Measurements from ENCODE around the gene CYB5R2.
"Not testable (repeated sequence)": the region's sequence is repeated elsewhere in the genome, so short reads cannot be mapped to it uniquely, and the experiment has no call there.

CYB5R2 gene

DNA sequence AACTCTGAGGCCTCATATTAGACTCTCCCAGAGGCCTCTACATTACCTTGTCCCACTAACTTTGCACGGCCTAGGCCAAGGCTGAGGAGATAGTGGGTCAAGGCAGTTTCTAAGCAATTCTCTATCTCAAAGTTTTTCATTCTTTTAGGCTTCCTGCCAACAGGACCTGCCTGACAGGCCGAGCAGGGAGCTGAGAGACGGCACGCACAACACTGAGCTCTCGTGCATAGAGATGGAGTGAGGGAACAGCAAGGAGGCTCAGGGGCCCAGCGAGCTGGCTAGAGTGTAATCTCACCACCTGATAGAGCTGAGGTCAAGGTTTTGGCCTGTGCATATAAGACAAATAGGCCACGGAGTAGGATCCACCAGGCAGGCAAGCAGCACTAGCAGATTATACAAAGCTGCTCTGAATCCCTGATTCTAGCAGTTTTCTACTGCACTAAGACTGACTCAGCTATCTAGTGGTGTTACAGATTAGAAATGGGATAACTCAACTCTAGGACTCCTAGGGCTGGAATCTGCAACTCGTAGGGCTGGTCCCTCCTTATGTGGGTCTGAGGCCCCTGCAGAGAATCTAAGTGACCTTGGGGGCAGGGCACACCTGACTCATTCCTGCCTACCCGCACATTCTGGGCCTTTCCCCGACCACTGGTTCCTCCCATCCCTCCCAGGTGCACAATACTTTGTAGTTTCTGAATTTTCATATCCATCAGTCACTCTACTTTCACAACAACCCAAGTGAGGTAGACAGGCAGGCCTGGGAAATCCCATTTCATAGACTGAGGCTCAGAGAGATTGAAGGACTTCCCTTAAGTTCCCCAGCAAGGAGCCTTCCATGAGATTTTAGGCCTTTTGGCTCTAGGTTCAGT, 1.7 kb downstream of the CYB5R2 start:
- Histone ChIP-seq H3K4me3 (no peak overlapping the region), H3K27ac (peak overlapping the region in 16 of 21 experiments; percentile 6 to 89 (median 32))

DNA sequence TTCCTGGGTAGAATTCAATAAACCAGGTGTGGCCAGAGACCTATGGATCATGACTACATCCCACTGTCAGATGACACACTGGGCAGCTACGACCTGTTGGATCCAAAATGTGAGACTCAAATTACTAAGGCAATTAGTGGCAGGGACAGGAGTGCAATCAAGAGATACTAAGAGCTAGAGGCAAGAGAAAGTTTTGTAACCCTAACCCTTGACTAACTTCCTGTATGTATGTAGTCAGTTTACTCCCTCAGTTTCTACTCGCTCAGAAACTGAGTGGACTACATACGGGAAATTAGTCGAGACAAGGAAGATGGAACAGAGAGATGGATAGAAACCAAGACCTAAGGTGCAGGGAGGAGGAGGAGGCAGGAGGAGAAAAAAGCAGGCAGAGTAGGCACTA, 2.7 kb downstream of the CYB5R2 start:
- H3K27ac ChIP-seq: peak overlapping the region in 12 of 21 experiments; percentile 11 to 89 (median 40)
- H3K4me3 ChIP-seq: no peak overlapping the region

DNA sequence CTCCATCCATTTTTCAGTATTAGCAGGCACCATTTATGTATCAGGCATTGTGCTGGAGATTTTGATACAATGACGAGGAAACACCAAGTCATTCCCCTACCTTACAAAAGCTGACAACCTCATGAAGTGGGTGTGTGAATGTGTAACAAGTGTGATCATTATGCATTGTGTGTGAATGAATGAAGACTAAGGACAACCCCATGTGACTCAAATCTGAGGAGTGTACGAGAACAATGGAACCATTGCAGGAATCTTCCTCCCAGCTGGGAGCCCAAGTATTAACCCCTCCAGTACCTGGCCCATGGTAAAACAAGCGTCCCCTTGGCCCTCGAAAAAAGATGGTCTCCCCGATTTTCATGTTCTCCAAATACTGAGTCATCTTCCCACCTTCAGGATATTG, 4.4 kb downstream of the CYB5R2 start:
- Histone ChIP-seq H3K4me3 (no peak overlapping the region), H3K27ac (peak overlapping the region in 4 of 21 experiments; percentile 27 to 70 (median 42))

DNA sequence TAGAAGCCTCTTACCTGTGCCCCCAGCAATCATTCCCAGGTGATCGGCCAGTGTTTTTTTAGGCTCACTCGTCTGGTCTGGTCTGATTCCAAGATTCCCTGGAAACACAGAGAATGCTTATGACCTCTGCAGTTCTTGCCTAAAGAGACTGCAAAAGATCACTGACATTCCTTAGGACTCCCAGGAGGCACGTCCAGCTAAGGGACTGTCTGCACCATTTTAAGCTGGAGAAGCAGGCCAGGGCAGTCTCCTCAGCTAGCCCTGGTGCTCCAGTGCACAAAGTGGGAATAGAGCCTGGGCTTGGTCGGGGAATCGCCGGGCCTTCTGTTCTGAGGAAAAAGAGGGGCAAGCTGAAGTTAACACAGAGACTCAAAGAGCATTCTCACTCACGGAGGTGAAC, 4.8 kb downstream of the CYB5R2 start:
- Histone ChIP-seq H3K4me3 (no peak overlapping the region), H3K27ac (peak overlapping the region in 5 of 21 experiments; percentile 5 to 56 (median 27))

DNA sequence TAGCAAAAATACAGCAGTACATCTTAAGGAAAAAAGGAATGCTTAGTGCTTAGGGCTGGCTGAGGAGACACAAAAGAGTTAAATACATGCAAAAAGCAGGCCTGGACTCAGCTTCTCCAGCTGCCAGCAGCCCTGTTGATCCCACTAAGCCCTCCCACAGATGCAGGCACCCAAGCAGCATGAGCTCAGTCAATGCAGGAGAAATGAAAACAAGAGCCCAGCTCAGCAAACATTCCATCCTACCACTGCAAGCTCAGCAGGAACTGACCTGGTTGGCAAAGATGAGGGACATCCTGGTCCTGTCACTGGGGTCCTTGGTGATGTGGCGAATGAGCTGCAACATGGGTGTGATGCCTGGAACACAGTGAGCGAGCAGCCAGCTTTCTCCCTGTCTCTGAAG, 5.8 kb downstream of the CYB5R2 start:
- Histone ChIP-seq H3K4me3 (no peak overlapping the region), H3K27ac (no peak overlapping the region)

DNA sequence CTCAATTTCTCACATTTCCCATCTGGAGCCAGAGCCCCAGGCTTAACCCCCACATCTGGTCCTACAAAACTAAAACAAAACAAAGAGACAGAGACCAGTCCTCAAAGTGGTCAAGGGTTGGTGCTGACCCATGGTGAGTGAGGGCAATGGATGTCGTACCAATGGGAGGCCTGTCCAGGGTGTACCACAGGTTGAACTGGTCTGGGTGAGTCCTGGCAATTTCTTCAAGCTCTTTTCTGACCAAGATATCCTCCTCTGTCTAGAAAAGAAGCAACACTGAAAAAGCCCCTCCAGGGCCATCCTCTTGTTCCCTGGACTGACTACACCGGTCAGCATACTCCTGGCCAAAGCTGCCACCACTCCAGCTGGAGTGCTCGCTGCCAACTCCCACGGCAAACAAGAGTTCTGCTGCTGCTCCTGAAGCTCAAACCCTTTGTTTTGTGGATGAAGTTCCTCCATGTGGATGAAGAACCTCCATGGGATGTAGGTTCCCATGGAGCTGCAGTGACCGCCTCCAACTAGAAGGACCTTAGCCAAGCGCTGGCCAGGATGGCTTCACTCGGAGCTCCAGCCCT, 6.9 kb downstream of the CYB5R2 start:
- no peak overlapping the region for H3K27ac ChIP-seq
- no peak overlapping the region for H3K4me3 ChIP-seq

DNA sequence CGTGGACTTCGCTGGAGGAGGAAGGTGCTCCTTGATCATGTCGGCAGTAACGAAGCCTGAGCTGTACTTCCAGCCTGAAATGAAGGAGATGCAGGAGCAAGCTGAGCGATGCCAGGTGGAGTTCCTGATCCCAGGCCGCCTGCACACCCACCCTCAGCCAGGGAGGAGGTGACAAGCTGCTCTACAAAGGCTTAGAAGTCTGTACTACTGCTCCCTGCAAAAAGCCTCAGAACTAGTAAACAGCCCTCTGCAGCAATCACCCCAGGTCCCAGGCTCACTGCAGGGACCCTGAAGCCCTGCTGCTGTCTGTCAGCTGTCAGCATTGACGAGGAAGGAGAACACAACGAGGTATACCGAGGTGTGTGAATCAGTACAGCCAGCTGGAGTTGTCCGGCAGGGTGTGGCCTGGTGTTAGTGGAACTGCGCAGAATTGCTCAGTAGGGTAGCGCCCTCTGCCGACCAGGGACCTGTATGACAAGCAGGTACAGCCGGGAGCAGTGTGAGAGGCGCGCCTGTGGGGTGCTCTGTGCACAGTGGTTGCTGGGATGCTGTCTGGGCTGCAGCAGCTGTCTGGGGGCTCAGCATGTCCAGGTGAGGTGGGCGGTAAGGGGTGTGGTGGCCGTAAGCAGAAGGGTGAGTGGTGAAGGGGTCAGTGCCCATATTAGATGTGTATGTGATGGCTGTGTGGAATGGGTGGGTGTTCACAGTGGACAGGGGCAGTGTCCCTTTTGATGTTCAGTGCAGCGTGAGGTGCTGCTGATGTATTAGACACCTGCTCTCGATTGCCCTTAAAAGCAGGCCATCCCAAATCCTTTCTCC, 7.6 kb downstream of the CYB5R2 start:
- H3K4me3 ChIP-seq: no peak overlapping the region
- H3K27ac ChIP-seq: no peak overlapping the region

DNA sequence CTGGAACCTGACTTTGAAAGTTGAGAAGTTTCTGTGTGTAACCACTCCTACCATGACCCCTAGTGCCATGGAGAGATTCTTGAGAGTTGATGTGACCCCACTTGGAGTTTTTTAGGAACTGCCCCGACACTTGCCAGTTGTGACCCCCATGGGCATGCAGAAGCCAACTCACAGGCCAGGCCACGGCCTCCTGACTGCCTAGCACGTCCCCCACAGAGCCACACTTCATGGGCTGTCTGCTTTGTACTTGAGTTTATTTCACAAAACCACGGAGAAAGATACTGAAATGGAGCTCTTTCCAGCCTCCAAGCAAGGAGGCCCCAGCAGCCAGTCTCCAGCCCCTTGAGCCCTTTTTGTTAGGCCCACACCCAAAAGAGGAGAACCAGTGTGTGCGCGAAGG, 8.4 kb downstream of the CYB5R2 start:
- Histone ChIP-seq H3K27ac (no peak overlapping the region), H3K4me3 (no peak overlapping the region)

DNA sequence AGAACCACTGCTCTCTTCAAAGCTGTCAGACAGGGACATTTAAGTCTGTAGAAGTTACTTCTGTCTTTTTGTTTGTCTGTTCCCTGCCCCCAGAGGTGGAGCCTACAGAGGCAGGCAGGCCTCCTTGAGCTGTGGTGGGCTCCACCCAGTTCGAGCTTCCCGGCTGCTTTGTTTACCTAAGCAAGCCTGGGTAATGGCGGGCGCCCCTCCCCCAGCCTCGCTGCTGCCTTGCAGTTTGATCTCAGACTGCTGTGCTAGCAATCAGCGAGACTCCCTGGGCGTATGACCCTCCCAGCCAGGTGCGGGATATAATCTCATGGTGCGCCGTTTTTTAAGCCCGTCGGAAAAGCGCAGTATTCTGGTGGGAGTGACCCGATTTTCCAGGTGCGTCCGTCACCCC, 9.8 kb downstream of the CYB5R2 start:
- H3K4me3 ChIP-seq, H3K27ac ChIP-seq: not testable (repeated sequence)

DNA sequence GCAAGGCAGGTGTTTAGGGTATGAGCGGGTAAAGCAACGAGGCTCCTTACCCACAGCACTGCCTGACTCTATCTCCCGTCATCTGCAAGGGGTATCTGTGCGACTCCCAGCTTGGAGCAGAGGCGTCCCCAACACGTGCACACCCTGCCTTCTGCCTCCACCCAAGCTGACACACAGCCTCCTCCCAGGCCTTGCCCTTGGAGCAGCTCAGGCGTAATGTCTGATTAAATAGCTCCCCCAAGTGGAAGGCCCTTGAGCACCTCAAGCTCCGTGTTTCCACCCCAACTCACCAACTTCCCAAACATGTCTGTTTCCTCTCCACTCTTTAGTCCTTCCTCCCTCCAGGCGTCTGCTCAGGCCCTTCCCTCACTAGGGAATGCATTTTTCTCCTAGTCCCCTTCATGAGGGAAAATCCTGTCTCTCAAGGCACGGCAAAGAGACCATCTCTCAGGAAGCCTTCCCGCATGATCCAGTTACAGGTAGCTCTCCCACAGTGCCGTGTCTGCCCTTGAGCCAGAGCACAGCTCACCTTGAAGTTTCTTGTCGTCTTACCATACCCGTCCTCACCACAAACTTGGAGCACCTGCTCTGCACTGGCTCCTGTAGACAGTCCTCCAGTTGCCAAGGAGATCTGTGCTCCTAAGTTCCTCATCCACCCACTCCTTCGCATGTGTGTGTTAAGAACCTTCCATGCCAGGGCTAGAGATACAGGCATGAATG, 15.8 kb downstream of the CYB5R2 start:
- peak overlapping the region in 2 of 21 experiments; percentile 18 to 23 for H3K27ac ChIP-seq
- no peak overlapping the region for H3K4me3 ChIP-seq

DNA sequence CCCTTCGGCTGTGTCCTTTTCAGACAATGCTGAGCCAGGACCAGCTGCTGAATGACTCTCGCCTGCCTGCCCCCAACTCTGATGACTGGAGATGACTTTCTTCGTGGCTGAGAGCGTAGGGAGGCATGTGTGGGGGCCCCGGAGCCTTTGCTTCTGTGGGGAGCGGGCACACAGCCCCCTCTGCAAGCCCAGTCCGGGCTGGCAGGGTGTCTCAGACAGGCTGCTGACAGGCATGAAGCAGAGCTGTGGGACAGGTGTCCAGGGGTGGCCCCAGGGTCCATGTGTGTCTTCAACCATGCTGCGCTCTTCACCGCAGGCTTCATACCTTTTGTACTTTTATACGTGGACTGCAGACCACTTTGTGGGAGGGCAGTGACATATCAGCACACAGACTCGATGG, 16.6 kb downstream of the CYB5R2 start:
- H3K27ac ChIP-seq: peak overlapping the region in 2 of 21 experiments; percentile 23 to 42
- H3K4me3 ChIP-seq: no peak overlapping the region

DNA sequence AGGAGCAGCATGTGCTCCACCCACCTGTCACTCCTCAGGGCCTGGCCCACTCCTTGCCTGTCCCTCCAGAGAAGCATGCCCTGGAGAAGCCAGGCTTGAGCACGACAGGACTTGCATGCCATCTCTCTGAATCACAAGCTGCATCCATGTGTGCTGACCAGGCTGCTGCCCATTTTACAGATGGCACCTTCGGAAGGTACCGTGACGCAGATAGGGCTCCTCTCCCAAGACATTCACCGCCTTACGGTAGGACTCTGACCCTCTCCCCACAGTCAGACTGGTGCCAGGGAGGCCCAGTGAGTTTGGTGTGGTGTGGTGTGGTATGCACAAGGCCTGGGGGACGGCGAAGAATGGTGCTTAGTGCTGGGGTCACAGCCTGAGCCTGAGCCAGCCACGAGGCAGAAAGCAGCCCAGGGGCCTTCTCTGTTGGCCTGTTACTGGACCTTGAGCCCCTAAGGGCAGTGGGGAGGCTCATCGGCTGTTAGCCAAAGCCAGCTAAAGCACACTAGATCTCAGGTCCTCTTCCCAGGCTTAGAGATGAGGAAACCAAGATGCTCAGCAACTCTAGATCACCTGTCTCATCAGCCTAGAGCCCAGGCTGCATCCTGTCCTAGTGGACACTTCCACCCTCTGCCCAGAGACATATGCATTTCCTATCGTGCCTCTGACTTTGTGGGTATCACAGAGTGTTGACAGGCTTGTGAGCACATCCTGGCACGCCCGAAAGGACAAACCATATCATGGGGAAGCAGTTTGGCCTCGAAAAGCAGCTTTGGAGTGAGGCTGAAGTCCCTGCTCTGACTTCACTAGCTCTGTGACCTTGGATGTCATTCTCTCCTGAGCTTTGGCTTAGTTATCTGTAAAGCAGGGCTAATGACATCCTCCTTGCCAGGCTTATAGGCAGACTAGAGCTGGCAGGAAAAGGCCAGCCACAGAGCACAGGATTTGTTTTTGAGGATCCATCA, 17.8 kb downstream of the CYB5R2 start:
- Histone ChIP-seq H3K4me3 (no peak overlapping the region), H3K27ac (peak overlapping the region in 3 of 21 experiments; percentile 0 to 9 (median 8))

DNA sequence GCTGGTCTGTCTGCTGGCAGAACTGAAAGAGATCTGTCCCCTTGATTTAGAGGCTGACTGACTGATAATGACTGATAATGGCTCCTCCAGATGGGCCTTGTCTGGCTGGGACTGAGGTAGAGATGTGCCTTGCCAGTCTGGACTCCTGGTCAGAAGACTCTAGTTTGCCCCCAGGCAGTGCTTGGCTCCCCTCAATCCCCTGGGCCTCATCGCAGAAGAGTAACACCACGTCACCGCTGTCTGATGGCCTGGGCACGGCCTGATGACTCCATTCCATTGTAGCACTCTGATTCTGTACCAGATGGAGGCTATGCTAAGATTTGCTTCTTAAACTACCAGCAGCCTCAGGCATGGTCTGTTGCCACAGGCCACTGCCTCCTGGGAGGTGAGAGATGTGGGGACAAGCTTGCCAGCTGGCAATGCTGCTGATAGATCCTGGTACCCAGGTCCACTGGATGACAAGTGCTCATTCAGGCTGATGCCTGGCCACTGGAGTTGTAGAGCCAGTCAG, 19.1 kb downstream of the CYB5R2 start:
- Histone ChIP-seq H3K27ac (no peak overlapping the region), H3K4me3 (no peak overlapping the region)

DNA sequence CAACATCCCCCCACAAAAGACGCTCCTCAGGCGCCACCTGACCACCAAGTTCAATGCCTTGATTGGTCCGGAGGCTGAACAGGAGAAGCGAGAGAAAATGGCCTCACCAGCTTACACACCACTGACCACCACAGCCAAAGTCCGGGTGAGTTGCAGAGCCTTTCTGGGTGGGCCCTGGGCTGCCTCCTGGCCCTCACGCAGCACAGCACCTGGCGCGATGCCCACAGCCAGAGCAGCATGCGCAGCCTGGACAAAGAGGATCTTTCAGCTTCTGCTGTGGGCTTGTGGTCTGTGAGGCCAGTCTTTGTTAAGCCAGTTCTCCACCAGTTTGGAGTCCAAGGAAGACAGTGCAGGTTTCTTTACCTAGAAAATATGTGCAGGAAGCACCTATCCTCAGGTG, 21.6 kb downstream of the CYB5R2 start:
- Histone ChIP-seq H3K27ac (no peak overlapping the region), H3K4me3 (no peak overlapping the region)

DNA sequence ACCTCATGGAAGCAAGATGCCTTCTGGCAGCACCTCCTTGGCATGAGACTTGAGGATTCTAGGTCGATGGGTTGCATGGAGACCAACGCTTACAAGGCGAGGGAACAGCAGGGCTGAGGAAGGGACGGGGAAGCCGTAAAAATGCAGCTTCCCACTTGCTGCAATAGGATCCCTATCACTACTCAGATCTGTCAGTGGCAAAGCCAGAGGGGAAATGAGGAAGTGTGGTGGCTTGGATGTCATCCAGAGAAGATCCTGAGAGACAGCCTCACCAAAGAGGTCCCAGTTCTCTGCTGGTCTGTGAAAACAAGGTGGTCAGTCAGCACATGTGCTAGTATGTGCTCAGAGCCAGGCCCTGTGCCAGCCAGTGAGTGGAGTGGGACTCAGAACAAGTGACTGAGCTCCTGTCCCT, 22.2 kb downstream of the CYB5R2 start:
- Histone ChIP-seq H3K4me3 (no peak overlapping the region), H3K27ac (no peak overlapping the region)

DNA sequence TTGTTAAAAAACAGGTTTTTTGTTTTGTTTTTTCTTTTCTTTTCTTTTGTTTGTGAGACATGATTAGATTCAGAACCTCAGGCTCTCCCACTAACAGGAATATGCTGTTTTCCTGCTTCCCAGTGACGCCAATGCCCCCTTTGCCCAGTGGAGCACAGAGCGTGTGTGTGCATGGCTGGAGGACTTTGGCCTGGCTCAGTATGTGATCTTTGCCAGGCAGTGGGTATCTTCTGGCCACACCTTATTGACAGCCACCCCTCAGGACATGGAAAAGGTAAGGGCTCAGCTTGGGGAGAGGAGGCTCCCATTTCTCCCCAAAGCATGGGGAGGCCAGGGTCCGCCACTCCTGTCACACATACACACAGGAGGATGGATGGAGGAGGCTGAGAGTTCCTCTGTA, 25.0 kb downstream of the CYB5R2 start:
- no peak overlapping the region for H3K4me3 ChIP-seq
- H3K27ac ChIP-seq: no peak overlapping the region

DNA sequence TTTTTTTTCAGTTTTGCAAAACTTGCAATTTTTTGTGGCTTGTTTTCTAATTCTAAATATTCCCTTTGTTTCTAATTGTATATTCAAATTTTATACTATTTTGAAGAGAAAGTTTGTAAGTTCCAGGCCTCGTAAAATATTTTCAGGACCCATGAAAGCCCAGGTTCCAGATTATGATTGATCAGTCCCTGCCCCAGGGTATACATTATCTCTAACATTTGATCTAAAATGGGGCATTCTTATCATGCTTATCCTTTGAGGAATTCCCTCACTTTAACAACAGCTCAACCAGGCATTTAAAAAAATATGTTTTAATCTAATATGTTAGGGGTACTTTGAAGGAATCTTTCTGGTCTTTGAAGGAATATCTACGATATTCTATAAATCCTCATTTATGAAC, 26.4 kb downstream of the CYB5R2 start:
- no peak overlapping the region for H3K27ac ChIP-seq
- no peak overlapping the region for H3K4me3 ChIP-seq

DNA sequence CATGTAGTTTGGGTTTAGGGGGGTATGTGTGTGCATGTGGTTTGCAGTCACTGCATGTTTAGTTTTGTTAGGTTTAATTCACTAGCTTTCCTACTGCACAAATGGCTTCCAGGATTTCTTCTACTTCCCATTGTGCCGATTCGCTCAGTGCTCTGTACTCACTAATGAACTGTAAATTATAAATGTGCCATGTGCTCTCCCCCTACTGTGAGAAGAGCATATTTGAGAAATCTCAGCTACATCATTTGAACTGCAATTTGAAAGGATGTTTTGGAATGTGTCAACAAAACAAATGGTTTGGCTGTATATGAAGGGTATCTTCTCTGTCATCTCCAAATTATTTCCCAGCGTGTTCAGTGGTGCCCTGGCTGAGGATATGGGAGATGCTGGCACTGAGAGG, 28.1 kb downstream of the CYB5R2 start:
- no peak overlapping the region for H3K4me3 ChIP-seq
- no peak overlapping the region for H3K27ac ChIP-seq

DNA sequence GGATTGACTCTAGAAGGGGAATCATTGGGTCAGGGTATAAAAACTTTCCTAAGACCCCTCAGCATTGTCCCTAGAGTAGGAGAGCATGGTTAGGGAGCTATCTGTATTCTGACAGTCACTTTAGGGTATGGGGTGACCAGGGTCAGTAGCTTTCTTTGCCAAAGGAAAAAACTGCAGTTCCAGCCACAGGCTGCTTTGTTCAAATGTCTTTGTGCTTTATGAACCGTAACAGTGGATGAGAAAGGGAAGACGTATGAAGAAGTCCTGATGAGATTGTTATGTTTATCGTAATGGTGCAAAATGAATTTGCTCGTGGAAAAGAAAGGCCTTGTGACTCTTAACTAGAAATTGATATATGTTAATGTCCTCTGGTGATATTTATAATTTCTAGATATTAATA, 30.0 kb downstream of the CYB5R2 start:
- Histone ChIP-seq H3K27ac (no peak overlapping the region), H3K4me3 (no peak overlapping the region)
